GM19099 (cell line): Measurements from ENCODE around the gene KLK10.

Source experiments
- POLR2A ChIP-seq: IDR thresholded peaks from 3 replicates; pipeline ENCODE4 v1.6.1; 2011; ENCODE audit warnings: low read depth; ENCODE audit not compliant: insufficient read length; ENCODE audit errors: extremely low read depth

KLK10 gene

GRCh38 chr19:50994129-50994528 is 25.4 kb downstream of the KLK10 start:
- TF ChIP-seq POLR2A, result no peak

GRCh38 chr19:50992666-50993035 is 26.9 kb downstream of the KLK10 start:
- TF ChIP-seq POLR2A, result no peak

- no peak for TF ChIP-seq POLR2A
Measured at GRCh38 chr19:50983625-50984292, 35.8 kb downstream of the KLK10 start, which contains the start of gene KLK7. Gene KLK7, minus strand, starts transcription at chr19:50983917. Its CDS starts 1,518 bp downstream, at chr19:50982399.

- TF ChIP-seq POLR2A, result no peak
Measured at GRCh38 chr19:50982186-50982585, 37.3 kb downstream of the KLK10 start.

- no peak for TF ChIP-seq POLR2A
Measured at GRCh38 chr19:50981587-50982146, 37.8 kb downstream of the KLK10 start.

GRCh38 chr19:50980208-50980607 is 39.3 kb downstream of the KLK10 start:
- no peak for TF ChIP-seq POLR2A

GRCh38 chr19:50979758-50980157 is 39.8 kb downstream of the KLK10 start:
- TF ChIP-seq POLR2A, result no peak

GRCh38 chr19:50978772-50979390 is 40.6 kb downstream of the KLK10 start:
- no peak for TF ChIP-seq POLR2A

GRCh38 chr19:50977626-50978025 is 41.9 kb downstream of the KLK10 start:
- no peak for TF ChIP-seq POLR2A

GRCh38 chr19:50975766-50976165 is 43.7 kb downstream of the KLK10 start:
- TF ChIP-seq POLR2A, result no peak

GRCh38 chr19:50974702-50975556 is 44.6 kb downstream of the KLK10 start:
- no peak for TF ChIP-seq POLR2A

GRCh38 chr19:50972795-50973376 is 46.6 kb downstream of the KLK10 start:
- TF ChIP-seq POLR2A, result no peak

- no peak for TF ChIP-seq POLR2A
Measured at GRCh38 chr19:50969413-50969760, 50.1 kb downstream of the KLK10 start, which contains the start of gene KLK6. Gene KLK6, minus strand, starts transcription at chr19:50969591. Its CDS starts 1,487 bp downstream, at chr19:50968104.

- no peak for TF ChIP-seq POLR2A
Measured at GRCh38 chr19:50968716-50969412, 50.6 kb downstream of the KLK10 start.
